ENCODE results near the gene NCF1.
"Not testable (repeated sequence)": the region's sequence is repeated elsewhere in the genome, so short reads cannot be mapped to it uniquely, and the experiment has no call there.

Gene NCF1

DNA sequence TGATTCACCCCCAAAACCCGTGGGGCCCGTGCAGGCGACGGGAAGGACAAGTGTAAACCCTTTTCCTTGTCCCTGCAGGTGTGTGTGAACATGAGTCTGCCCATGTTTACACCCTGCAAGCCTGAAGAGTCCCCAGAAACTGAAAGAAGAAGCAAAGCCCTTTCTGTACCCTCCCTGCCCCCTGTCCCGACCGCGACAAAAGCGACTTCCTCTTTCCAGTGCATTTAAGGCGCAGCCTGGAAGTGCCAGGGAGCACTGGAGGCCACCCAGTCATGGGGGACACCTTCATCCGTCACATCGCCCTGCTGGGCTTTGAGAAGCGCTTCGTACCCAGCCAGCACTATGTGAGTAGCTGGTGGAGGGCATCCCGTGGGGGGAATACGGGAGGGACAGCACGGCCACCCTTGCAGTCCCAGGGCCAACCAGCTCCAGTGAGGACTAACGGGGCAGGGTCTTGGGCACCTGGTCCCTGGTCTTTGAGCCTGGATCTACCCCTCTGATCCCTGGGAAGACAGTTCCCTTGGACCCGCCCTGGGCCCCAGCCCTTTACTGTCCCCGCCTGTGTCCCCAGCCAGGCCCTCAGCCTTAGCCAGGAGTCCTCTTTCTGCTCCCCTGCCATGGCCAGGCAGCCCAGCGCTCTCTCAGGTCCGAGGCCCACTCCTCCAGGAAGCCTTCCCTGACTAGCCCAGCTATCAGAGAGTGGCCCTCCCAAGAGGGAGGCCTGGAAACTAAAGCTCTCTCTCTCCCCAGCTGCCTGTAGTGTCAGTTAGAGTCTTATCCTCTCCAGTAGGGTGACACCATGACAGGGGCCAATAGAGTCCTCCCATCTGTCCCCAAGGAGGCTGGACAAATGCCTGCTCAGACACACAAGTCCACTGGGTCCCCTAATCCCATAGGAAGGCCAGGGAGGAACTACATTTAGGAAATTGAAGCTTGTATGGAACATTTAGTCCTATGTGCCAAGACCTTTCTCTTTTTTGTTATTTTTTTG, at the start of gene NCF1:
TSS of gene NCF1 (plus strand) at position 252 of the 991 bp plus-strand sequence. CDS start at position 273, 21 bp downstream.
- DNase-seq, result not testable (repeated sequence)

DNA sequence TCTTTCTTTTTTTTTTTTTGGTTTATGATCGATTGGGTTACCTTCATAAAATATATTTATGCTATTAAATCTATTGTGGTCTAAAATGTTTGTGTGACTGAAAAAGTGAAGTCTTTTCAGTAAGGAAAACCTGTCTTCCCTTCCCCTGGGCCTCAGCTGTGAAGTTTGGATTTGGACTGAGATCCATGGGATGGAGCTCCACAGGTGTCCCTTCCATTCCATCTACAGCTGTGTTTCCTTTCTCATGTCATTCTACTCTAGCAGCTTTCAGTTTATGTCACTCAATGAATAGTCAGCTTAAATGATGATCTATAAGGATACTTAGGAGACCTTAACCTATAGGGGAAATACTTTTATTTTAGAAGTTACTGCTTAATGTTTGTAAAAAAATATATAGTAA, 48.0 kb upstream of the NCF1 start:
- DNase-seq, result no peak

DNA sequence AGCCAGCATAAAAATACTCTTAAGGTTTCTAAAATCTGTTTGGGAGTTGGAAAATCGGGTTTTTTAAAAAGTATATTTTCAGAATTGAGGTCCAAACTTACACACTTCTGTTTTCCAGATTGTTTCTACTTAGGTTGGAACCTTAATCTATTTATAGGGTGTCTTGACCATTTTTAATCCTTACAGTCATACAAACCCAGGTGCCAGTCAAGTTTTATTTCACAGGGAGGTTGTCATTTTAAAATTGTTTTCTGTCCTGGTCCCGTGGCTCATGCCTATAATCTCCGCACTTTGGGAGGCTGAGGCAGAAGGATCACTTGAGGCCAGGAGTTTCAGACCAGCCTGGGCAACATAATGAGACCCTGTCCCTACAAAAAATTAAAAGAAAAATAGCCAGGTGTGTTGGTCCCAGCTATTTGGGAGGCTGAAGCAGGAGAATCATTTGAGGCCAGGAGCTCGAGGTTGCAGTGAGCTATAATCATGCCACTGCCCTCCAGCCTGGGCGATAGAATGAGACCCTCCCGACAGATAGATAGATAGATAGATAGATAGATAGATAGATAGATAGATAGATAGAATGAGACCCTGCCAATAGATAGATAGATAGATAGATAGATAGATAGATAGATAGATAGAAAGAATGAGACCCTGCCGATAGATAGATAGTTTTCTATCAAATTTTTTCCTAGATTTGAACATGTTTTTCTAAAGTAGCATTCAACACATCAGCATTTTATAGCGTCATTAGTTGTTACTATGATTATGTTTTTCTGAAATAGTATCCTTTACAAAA, 47.3 kb upstream of the NCF1 start:
- DNase-seq, result no peak

DNA sequence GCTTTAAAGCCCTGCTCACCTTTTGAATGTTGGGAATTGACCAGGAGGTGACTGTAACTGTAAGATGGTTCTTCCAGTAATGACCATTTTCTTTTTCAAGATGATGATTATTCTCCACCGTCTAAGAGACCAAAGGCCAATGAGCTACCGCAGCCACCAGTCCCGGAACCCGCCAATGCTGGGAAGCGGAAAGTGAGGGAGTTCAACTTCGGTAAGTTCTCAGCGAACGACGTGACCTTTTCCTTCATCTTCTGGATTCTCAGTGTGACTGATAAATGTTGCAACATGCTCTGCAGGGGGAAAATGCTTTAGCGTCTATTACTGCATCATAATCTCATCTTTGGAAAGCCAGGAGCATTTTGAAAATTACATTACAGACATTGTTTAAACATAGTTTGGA, 45.1 kb upstream of the NCF1 start:
- not testable (repeated sequence) for DNase-seq

DNA sequence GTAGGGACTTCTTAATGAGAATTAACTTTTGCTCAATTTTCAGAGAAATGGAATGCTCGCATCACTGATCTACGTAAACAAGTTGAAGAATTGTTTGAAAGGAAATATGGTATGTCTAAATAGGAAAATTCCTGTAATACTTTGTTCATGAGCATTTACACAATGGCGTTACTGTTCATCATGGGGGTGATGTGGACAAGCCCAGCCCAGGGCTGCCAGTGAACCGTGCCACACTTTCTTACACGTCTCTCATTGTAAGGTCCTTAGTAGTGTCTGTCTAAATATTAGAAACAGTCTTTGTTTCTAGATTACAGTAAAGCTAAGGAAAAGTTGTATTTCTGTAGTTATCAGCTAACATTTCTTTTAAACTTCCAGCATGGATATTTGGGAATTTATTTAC, 43.6 kb upstream of the NCF1 start:
- not testable (repeated sequence) for DNase-seq

DNA sequence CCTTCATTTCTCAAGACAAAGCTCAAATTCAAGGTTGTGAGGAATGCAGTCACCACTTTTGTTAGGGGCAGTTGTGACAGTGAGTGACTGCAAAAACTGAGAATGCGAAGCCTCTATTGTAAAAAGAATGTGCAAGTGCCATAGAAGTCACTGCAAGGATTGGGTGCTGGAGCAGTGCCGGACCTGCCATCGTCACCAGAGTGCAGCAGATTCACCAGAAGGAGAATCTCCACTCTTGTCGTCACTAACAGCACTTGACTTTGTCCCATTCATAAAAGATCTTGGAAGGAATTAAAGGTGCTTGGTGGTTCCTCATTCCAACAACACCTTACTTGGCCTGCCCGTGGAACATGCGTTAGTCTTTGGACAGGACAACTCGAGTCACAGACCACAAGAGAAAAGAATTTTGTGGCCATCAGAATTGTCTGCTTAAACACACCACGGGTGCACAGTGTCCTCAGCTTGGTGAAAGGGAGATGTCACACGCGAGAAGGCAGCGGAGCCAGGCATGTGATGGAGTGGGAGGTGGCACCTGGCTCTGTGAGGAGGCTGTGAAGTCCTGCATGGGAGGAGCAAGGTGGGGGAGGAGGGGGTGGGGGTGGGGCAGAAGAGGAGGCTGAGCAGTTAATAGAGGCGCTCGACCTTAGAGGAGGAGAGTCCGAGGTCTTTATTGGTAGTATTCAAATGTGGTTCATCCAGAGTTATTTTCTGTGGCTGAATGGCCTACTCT, 33.7 kb upstream of the NCF1 start:
- not testable (repeated sequence) for DNase-seq

DNA sequence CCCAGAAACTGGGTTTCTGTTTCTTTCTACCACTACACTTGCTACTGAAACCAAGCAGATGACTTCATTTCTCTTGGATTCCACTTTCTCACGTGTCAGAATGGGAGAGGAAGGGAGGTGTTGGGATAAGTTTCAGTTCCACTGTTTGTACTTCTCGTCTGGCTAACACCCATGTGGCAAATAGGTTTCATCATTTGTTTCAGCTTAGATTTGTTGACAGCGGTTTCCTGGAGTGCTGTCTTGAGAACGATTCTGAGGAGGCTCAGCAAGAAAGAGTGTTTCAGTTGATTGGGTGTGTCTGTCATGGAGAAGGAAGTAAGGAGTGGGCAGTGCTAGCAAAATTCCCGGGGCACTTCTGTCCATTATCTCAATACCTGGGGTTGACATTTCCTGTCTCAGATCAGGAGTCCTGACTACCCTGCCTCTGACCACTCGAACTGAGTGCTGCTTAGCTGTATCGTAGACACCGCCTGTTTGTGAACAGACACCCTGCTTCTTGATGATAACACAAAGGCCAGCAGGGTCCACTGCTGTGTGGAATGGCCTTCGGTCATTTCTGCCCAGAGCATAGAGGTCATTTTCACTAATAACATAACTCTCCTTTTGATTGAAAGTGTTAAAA, 29.8 kb upstream of the NCF1 start:
- DNase-seq, result not testable (repeated sequence)

DNA sequence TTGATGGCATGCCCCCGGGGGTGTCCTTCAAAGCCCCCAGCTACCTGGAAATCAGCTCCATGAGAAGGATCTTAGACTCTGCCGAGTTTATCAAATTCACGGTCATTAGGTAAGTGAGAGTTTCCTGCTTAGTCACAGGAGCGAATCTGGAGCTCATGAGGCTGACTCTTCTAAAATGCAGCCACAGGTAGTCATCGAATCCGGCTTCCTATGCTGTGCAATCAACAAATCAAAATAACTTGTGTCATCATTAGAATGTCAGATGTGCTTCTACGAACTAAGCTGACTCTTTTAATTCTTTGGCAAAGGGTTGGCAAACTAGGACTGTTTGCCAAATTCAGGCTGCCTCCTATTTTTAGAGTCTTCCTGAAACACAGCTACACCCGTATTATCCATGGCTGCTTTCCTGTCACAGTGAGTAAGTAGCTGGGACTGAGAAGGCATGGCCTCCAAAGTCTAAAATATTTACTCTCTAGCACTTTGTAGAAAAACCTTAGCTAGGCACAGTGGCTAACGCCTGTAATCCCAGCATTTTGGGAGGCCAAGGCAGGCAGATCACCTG, 19.8 kb upstream of the NCF1 start:
- DNase-seq, result not testable (repeated sequence)

DNA sequence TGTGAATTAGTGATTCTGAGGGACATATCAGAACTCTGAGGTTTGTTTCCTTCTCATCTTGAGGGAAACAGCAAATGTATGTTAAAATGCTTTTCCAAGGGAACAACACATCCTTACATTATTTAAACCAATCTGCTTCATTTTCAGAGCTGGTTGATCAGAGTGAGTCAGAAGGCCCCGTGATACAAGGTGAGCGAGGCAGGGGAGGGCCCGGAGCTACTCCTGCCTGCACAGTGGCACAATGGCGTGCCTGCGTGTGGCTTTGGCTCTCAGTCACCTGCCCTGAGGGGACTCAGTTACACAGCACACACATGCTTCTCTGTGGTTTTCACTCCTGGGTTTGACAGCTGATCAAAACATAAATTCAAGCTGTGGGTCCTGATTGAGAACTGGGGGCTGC, 17.1 kb upstream of the NCF1 start:
- not testable (repeated sequence) for DNase-seq

DNA sequence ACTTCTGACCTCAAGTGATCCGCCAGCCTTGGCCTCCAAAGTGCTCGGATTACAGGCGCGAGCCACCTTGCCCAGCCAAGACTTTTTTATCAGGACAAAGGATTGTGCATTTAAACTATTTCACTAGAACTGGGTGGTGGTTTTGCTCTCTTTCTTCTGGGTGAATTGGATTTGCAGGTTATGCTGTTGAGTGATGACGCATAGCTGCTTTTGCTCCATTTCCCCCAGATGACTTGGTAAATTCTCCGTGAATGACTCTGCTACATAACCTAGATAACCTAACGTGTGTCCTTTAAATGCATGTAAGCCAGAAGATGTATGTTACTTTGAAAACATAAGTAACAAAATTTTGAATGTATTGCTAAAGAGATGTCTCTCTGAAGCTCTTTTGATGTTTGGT, 15.5 kb upstream of the NCF1 start:
- DNase-seq, result not testable (repeated sequence)

DNA sequence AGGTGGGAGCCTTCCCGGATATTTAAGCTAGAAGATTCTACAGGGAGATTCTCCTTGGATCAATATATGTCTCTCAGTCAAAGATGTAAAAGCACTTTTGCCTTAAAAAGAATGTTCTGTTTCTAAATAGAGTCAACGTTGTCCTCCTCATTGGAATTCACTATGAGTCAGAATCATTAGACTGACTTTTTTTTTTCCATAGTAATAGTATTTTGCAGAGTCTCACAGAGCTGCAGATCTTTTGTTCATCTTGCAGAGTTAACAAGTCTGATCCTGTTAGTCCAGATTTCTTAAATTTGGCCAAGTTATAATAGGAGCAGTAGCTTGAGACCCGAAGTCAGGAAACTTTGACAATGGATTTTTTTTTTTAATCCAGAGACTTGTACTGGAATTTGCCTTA, 14.8 kb upstream of the NCF1 start:
- not testable (repeated sequence) for DNase-seq

DNA sequence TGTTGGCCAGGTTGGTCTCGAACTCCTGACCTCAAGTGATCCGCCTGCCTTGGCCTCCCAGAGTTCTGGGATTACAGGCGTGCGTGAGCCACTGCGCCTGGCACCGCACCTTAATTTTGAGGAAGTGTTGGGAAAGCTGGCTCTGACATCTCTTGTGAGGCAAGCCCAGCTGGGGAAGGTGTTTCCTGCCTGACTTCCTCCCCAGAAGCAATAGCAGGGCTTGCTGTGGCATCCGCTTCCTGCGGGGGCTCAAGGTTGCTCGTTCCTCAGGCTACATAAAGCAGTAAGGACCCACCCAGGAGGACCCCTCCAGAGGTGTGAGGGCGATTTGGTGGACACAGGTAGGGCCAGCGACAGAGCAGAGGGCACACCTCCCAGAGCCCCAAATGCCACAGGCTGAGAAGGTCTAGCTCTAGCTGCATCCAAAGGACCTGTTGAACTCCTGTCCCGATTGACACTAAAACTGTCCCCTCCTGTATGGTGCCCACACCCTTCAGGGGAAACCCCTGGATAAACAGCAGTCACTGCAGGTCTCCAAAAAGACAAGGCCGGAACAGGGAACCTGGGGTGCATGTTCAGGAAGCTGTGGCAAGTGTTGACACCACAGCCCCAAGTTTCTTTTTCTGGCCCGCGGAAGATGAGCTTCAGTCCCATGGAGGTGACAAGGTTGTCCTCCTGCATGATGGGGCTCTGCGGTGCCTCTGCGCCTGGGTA, 8.4 kb upstream of the NCF1 start:
- DNase-seq, result not testable (repeated sequence)

DNA sequence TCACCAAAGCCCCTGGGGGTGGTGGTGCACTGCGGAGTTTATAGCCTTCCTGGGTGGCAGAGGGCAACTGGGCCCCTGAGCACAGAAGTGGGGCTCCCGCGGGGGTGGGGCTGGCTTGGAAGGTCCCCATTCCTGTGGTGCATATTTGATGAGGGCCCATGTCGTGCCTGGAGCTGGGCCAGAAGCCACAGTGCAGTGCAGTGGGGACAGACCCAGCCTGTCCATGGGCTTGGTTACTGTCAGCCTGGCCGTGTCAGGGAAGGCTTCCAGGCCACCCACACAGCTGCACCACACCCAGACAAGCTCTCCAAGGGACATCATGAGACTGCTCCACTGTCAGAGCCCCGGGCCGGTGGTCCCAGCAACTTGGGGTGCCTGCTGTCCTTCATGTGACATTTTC, 7.3 kb upstream of the NCF1 start:
- not testable (repeated sequence) for DNase-seq

DNA sequence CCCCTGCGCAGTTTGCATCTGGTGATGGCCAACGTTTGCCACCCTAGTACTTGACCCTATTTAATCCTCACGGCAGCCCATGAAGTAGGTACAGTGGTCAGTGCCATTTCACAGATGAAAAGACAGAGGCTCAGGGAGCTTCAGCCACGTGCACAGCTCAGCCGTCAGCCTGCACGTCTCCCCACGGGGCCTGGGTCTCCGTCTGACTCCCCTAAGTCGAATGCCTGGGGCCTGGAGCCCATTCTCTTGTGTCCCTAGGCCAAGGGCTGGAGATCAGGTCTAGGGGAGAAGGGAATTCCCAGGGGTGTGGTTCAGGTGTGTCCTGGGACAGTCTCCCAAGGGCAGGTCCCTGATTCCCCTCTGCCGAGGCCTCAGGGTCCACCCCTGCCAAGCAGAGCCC, 6.8 kb upstream of the NCF1 start:
- DNase-seq, result not testable (repeated sequence)

DNA sequence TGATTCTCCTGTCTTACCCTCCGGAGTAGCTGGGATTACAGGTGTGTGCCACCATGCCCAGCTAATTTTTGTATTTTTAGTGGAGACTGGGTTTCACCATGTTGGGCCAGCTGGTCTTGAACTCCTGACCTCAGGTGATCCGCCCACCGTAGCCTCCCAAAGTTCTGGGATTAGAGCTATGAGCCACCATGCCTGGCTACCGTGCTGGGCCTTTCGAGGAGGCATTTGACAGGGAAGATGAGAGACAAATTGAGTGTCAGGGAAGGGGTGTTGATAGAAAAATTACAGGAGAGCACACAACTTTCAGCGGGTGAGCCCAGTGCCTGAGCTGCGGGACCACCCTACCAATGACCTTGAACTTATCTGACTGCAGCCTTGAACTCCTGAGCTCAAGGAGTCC, 3.7 kb upstream of the NCF1 start:
- DNase-seq, result not testable (repeated sequence)

DNA sequence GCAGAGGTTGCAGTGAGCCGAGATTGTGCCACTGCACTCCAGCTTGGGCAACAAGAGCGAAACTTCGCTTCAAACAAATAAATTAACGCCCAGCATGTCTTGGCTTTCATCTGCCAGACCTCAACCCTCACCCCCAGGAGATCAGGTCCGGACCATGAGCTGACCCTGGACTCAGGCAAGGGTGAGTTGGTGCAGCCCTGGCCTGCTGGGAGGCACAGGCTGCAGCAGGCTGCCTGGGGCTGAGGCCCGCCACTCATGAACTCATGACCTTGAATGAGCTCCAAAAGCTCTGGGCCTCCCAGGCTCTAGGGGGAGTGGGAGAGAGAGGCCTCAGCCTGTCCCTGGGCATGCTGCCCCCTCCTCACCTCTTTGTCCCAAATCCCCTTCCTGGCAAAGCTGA, 1.7 kb upstream of the NCF1 start:
- not testable (repeated sequence) for DNase-seq

DNA sequence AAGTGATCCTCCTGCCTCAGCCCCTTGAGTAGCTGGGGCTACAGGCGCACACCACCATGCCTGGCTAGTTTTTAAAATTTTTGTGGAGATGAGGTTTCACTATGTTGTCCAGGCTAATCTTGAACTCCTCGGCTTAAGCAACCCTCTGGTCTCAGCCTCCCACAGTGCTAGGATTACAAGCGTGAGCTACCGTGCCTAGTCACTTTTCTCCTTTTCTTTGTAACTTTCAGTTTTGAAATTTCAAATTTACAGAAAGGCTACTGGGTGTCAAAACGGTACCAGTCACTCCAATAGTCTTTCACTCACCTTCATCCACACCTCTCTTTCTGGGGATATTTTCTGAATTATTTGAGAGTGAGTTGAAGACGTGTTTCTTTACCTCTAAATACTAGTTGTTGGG, 1.3 kb downstream of the NCF1 start:
- DNase-seq, result not testable (repeated sequence)

DNA sequence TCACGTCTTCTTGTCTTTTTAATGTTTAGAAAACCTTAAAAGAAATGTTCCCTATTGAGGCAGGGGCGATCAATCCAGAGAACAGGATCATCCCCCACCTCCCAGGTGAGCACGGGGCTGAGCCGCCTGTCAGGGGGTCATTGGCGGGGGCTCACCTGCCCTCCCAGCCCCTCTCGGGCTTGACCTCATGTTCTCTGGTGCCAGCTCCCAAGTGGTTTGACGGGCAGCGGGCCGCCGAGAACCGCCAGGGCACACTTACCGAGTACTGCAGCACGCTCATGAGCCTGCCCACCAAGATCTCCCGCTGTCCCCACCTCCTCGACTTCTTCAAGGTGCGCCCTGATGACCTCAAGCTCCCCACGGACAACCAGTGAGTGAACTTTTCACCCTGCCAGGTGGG, 5.2 kb downstream of the NCF1 start:
- DNase-seq, result not testable (repeated sequence)

DNA sequence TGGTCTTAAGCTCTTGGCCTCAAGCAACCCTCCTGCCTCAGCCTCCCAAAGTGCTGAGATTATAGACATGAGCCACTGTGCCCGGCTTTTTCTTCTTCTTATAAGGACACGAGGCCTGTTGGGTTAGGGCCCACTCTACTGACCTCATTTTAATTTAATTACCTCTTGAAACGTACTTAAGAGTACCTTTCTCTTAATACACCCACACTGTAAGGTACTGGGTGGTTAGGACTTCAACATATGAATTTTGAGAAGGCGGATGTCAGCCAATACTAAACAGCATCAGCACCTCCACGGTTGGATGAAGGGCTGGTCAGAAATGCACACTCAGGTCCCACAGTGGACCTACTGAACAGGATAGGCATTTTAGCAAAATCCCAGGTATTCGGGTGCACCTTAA, 7.9 kb downstream of the NCF1 start:
- not testable (repeated sequence) for DNase-seq

DNA sequence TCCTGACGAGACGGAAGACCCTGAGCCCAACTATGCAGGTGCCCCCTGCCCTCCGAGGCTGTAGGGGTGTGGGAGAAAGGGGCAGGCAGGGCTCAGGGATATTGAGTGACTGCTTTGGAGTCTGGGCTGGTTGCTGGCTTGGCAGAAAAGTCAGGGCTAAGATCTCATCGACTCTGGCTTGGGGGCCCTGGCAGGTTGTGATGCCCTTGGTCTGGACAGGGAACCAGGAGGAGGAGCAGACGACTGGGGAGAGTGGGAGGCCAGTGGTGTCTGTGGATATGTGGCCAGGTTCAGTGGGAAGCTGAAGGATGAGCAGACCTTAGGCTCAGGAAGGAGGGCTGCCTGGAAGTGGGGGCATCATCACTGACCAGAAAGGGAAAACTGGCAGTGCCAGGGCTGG, 9.8 kb downstream of the NCF1 start:
- not testable (repeated sequence) for DNase-seq

Measured in stimulated activated CD4-positive, alpha-beta T cell treated with anti-CD3 and anti-CD28 coated beads, Interleukin-2, amount 100 ng/mL, for 24 hours (primary cell).